Spleen (tissue), 11 donors: ENCODE results near the gene MLYCD. TPM values are rescaled to one million over a fixed set of nuclear protein-coding genes. Genes with fewer than 3 reads are reported as not detected.

ENCODE experiments used
- DNase-seq: peaks from one replicate; pipeline ENCODE4 v3.0.0-alpha.2; 2020
- H3K27ac ChIP-seq, 8 donors: fragments of 200-600 bp; sonication (generic) in 7 of 8; 1 replicate in 4 of 8; 2 replicates in 4 of 8; pipeline versions ENCODE4 v1.5.0 to v1.8.0; 2016 to 2021; ENCODE audit warnings: inconsistent platforms in 4 of 8, mild to moderate bottlenecking in 4 of 8, moderate library complexity in 1 of 8
- H3K27me3 ChIP-seq, 7 donors: fragments of 200-600 bp; sonication (generic) in 6 of 7; replicated peaks in 1 of 7; 1 replicate in 4 of 7; 2 replicates in 3 of 7; pipeline versions ENCODE4 v1.5.0 to v1.8.0; 2016 to 2021; ENCODE audit warnings: inconsistent platforms in 3 of 7, mild to moderate bottlenecking in 1 of 7
- H3K36me3 ChIP-seq, 6 donors: fragments of 200-600 bp; sonication (generic) in 5 of 6; 1 replicate in 4 of 6; 2 replicates in 2 of 6; pipeline versions ENCODE4 v1.5.0 to v1.8.0; 2016 to 2021; ENCODE audit warnings: inconsistent platforms in 2 of 6
- H3K4me1 ChIP-seq, 6 donors: fragments of 200-600 bp; sonication (generic) in 5 of 6; 1 replicate in 3 of 6; 2 replicates in 3 of 6; pipeline versions ENCODE4 v1.5.0 to v1.8.0; 2016 to 2021; ENCODE audit warnings: inconsistent platforms in 3 of 6
- H3K4me3 ChIP-seq, 8 donors: fragments of 200-600 bp; sonication (generic) in 7 of 8; 1 replicate in 4 of 8; 2 replicates in 4 of 8; pipeline versions ENCODE4 v1.5.0 to v1.8.0; 2016 to 2021; ENCODE audit warnings: inconsistent platforms in 4 of 8, mild to moderate bottlenecking in 4 of 8, moderate library complexity in 2 of 8
- H3K9me3 ChIP-seq, 8 donors: fragments of 200-600 bp; sonication (generic) in 7 of 8; 1 replicate in 4 of 8; 2 replicates in 4 of 8; pipeline versions ENCODE4 v1.5.0 to v1.8.0; 2016 to 2021; ENCODE audit warnings: inconsistent platforms in 4 of 8
- POLR2A ChIP-seq, 3 donors: fragments of 450-650 bp; IDR thresholded peaks; one replicate each; pipeline ENCODE4 v1.5.1; 2017; ENCODE audit warnings: antibody characterized with exemption in 3 of 3, mild to moderate bottlenecking in 1 of 3
- POLR2AphosphoS5 ChIP-seq, 3 donors: sonication (generic); formaldehyde crosslinking; IDR thresholded peaks; one replicate each; pipeline ENCODE4 v1.5.1; 2017; ENCODE audit warnings: antibody characterized with exemption in 3 of 3
- WGBS, 5 donors: extraction: QIAGEN DNeasy Blood & Tissue Kit in 3 of 5; methylation state at CpG; one replicate each; pipeline versions ENCODE4 v1.1.5 to v1.1.7; 2013 to 2018; 5-methylcytosine and 5-hydroxymethylcytosine counted together
- intact Hi-C: fragments of 100-400 bp; cut with DNase I; formaldehyde crosslinking; loops from one replicate; pipeline ENCODE4 v1.15.0; 2023; ENCODE audit warnings: low total_unique reads
- polyA plus RNA-seq, 3 donors: library from polyadenylated mRNA; stranded (reverse); fragments of 200-250 nt; gene quantifications; one replicate each; pipeline ENCODE4 v1.2.1, GENCODE V29; 2013
- total RNA-seq, 7 donors: library from RNA; depleted of rRNA in 3 of 7; stranded (reverse); fragments of >200 nt in 3 of 7; fragmentation: NEBNext Ultra II Directional in 4 of 7; extraction: Animal tissue kit (Norgen Biotek cat#: 25700) in 4 of 7; gene quantifications; one replicate each; pipeline versions ENCODE4 v1.1.0 to v1.2.1, GENCODE V29; 2016 to 2021
- TF ChIP-seq, protein P1 (sequence below), 11 experiments: fragments of 200-600 bp in 7 of 11; fragments of 450-650 bp in 4 of 11; sonication (generic) in 4 of 11; IDR thresholded peaks in 8 of 11; conservative IDR thresholded peaks in 3 of 11; 1 replicate in 7 of 11; 2 replicates in 4 of 11; pipeline versions ENCODE4 v1.4.0 to v1.8.0; 2016 to 2021; ENCODE audit warnings: antibody characterized with exemption in 11 of 11, inconsistent platforms in 4 of 11, mild to moderate bottlenecking in 1 of 11
- donor health status: healthy with polysubstance abuse.
- donor health status: DM: no; HTN: no; CAD: no; lungs with moderate emphysema.
- donor health status: DM: no; HTN: no; CAD: no.
- donor health status: Bipolar disorder and iron deficiency.
- donor health status: healthy.
- donor health status: DM: no; HTN: no; CAD: no.
- donor health status: DM: yes; HTN: yes; CAD: no.

Gene MLYCD
- total and polyA plus RNA-seq, 10 donors, result 2.0 to 14.3 (median 9.9) TPM

DNA sequence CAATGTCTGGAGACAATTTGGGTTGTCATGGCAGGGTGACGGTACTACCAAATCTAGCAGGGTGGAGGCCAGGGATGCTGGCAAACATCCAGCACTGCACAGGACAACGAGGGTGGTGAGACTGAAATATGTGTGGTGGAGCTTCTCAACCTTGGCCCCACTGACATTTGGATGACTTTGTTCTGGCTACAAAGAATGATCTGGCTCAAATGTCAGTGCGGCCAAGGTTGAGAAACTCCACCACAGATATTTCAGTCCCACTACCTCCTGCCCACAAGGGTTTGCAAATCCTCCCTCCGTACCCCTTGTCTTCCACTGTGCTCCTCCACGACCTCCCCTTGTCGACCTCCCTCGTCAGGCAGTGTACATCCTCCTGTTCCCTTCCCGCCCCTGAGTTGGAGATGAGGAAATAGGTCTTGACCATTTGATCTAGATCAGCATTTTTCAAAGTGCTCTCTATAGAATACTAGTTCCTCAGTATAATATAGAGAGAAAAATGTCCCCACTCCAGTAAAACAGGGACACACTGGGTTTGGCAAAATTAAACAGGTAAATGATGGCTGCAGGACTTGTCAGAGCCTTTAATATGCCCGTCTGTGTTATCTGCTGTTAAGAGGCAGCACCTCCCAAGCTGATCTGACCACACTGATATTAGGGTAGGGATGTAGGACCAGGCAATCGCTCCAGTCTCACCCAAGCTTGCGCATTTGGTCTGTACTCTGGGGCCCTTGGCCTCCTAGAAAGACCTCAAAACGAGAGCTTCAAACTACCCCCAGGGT is 60.9 kb downstream of the MLYCD start:
- TF ChIP-seq, protein P1, sequence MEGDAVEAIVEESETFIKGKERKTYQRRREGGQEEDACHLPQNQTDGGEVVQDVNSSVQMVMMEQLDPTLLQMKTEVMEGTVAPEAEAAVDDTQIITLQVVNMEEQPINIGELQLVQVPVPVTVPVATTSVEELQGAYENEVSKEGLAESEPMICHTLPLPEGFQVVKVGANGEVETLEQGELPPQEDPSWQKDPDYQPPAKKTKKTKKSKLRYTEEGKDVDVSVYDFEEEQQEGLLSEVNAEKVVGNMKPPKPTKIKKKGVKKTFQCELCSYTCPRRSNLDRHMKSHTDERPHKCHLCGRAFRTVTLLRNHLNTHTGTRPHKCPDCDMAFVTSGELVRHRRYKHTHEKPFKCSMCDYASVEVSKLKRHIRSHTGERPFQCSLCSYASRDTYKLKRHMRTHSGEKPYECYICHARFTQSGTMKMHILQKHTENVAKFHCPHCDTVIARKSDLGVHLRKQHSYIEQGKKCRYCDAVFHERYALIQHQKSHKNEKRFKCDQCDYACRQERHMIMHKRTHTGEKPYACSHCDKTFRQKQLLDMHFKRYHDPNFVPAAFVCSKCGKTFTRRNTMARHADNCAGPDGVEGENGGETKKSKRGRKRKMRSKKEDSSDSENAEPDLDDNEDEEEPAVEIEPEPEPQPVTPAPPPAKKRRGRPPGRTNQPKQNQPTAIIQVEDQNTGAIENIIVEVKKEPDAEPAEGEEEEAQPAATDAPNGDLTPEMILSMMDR (IDR thresholded peaks at IDR 0.05 in 8 of 11, conservative IDR thresholded peaks at IDR 0.05 in 3 of 11), result no peak
- TF ChIP-seq POLR2AphosphoS5 (IDR thresholded peaks at IDR 0.05) (no peak), POLR2A (IDR thresholded peaks at IDR 0.05) (no peak)
- Histone ChIP-seq H3K4me3 (no peak overlapping the region), H3K9me3 (no peaks in the 10 kb centered on the region), H3K36me3 (peaks cover 0 to 75% (median 16%) of the 10 kb centered on the region in 6 donors), H3K4me1 (peaks cover 0 to 31% (median 14%) of the 10 kb centered on the region in 6 donors), H3K27ac (no peak overlapping the region), H3K27me3 (peaks cover 0 to 18% (median 0%) of the 10 kb centered on the region in 7 donors)
- WGBS, 5 donors, result 62 to 79% (median 69%) methylated on average over 12 of the region's 12 CpGs
- peak; percentile 57 for DNase-seq
- intact Hi-C loops, result loop anchor here (10.0 kb wide), 2 partner anchors 105 to 215 kb away; no protein-coding TSS in a partner anchor

DNA sequence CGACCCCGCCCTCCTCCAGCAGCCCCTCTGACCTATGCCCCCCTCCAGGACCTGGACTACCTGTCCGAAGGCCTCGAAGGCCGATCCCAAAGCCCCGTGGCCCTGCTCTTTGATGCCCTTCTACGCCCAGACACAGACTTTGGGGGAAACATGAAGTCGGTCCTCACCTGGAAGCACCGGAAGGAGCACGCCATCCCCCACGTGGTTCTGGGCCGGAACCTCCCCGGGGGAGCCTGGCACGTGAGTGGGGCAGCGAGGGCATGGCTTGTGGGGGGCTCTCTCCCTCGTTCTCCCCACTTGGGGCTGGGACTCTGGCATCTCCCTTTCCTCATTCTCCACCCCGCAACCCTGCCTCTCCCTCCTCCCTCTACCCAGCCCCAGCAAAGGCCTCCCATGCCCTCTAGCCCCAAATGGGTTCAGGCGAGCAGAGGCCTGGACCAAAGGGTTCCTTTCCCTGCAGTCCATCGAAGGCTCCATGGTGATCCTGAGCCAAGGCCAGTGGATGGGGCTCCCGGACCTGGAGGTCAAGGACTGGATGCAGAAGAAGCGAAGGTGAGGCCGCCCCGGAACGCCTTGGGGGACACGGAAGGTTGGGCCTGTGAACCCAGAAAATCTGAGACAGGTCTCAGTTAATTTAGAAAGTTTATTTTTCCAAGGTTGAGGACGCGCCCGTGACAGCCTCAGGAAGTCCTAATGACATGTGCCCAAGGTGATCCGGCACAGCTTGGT is 61.8 kb downstream of the MLYCD start:
- peaks cover 0 to 9% (median 0%) of the 10 kb centered on the region in 7 donors for H3K27me3 ChIP-seq
- 84 to 90% (median 86%) methylated on average over 24 to 29 of the region's 29 CpGs for WGBS, 5 donors

DNA sequence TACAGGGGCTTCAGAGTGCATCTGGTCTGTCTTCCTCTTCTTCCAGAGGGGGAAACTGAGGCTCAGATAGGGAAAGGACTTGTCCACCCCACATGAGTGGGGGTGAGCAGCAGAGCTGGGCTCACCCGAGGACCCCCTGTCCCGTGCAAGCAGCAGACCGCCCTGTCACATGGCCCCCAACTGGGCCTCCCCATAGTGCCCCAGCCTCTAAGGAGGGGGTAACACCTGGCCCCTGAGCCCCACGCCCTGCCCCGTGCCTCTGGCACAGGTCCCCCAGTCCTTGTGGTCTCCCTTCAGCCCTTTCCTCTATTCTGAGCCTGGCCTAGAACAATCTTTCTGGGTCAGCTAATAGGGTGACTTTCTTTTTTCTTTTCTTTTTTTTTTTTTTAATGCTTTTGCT is 62.7 kb downstream of the MLYCD start:
- 80 to 94% (median 87%) methylated on average over 5 of the region's 5 CpGs for WGBS, 5 donors
- TF ChIP-seq, protein P1 (IDR thresholded peaks at IDR 0.05 in 8 of 11, conservative IDR thresholded peaks at IDR 0.05 in 3 of 11), result no peak
- TF ChIP-seq POLR2AphosphoS5 (IDR thresholded peaks at IDR 0.05) (no peak), POLR2A (IDR thresholded peaks at IDR 0.05) (no peak)
- no peak for DNase-seq
- Histone ChIP-seq H3K4me1 (peaks cover 0 to 13% (median 5%) of the 10 kb centered on the region in 6 donors), H3K27me3 (peaks cover 0 to 1% (median 0%) of the 10 kb centered on the region in 7 donors), H3K36me3 (peaks cover 0 to 93% (median 28%) of the 10 kb centered on the region in 6 donors), H3K27ac (no peak overlapping the region), H3K9me3 (no peaks in the 10 kb centered on the region), H3K4me3 (no peak overlapping the region)
- intact Hi-C loops, result no loop called here

More for the DNA sequence above, 61.8 kb downstream of the MLYCD start:
- intact Hi-C loops, result no loop called here
- DNase-seq, result no peak
- Histone ChIP-seq H3K4me1 (peaks cover 0 to 22% (median 11%) of the 10 kb centered on the region in 6 donors), H3K36me3 (peaks cover 0 to 84% (median 23%) of the 10 kb centered on the region in 6 donors), H3K4me3 (no peak overlapping the region), H3K27ac (no peak overlapping the region), H3K9me3 (no peaks in the 10 kb centered on the region)
- TF ChIP-seq, protein P1 (IDR thresholded peaks at IDR 0.05 in 8 of 11, conservative IDR thresholded peaks at IDR 0.05 in 3 of 11), result no peak
- no peak for TF ChIP-seq POLR2A (IDR thresholded peaks at IDR 0.05)
- TF ChIP-seq POLR2AphosphoS5 (IDR thresholded peaks at IDR 0.05), result no peak
